ENCODE results near the gene PC. TPM values are rescaled to one million over a fixed set of nuclear protein-coding genes. Genes with fewer than 3 reads are reported as not detected.

PC gene
- total RNA-seq, 4 donors from 2014 or later, result 154 to 535 (median 195) TPM

- no peak for TF ChIP-seq CTCF (IDR thresholded peaks at IDR 0.05; ENCODE audit: low read depth)
These were observed 23.9 kb upstream of the PC start for GRCh38 chr11:66981976-66982578.

- no peak for TF ChIP-seq CTCF (IDR thresholded peaks at IDR 0.05; ENCODE audit: low read depth)
These were observed 21.3 kb upstream of the PC start for GRCh38 chr11:66979336-66979980.

GRCh38 chr11:66978717-66979116, 20.5 kb upstream of the PC start:
- no peak for TF ChIP-seq CTCF (IDR thresholded peaks at IDR 0.05; ENCODE audit: low read depth)

- TF ChIP-seq CTCF (IDR thresholded peaks at IDR 0.05; ENCODE audit: low read depth), result no peak
These were observed 20.0 kb upstream of the PC start for GRCh38 chr11:66978229-66978628.

GRCh38 chr11:66976925-66977324, 18.7 kb upstream of the PC start:
- no peak for TF ChIP-seq CTCF (IDR thresholded peaks at IDR 0.05; ENCODE audit: low read depth)

GRCh38 chr11:66976028-66976467, 17.9 kb upstream of the PC start:
- TF ChIP-seq CTCF (IDR thresholded peaks at IDR 0.05; ENCODE audit: low read depth), result no peak

- no peak for TF ChIP-seq CTCF (IDR thresholded peaks at IDR 0.05; ENCODE audit: low read depth)
These were observed 17.3 kb upstream of the PC start for GRCh38 chr11:66975405-66976027.

Measured in subcutaneous adipose tissue (tissue), 4 donors.